GM18861 (cell line): ENCODE results near the gene HECTD1.
"Not testable (repeated sequence)": the region's sequence is repeated elsewhere in the genome, so short reads cannot be mapped to it uniquely, and the experiment has no call there.

Experiments
- ATAC-seq: cut with Tn5 transposase; IDR thresholded peaks from one replicate; pipeline ENCODE4 v1.9.1; 2021; ENCODE audit not compliant: unreplicated experiment

Gene HECTD1

DNA sequence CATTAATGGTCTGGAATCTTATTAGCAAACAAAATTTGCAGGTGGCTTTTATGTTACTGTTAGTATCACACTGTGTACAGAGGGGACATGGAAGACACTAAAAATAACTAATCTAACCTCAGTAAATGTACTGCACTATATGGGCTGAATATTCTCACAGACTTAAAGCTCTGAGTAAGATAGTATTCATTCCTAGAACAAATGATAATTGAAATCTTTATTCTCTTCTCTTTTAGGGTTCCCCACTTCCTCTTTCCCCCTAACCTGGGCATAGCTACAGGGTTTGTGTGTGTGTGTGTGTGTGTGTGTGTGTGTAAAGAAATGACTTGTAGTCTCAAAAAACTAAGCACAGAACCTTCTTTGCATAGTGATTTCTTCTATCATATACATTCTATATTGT lies 21.4 kb upstream of the HECTD1 start:
- peak; percentile 85 for ATAC-seq

DNA sequence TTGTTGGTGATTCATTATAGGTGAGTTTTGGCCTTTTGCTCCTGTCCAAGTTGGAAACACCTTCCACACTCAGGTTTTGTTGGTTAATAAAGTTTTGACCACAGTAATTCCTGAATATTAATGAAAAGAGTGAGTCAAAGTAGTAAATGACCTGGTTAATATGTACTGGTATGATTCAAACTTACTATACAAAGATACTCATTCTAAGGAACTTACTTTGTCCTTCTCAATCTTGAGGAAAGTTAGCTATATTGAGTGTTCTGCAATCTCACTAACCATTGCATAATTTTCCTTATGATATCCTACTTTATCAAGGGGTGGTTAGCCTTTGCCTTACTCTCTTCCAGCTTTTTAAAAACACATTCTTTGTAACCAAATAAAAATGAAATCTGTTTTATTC lies 20.9 kb upstream of the HECTD1 start:
- no peak for ATAC-seq

DNA sequence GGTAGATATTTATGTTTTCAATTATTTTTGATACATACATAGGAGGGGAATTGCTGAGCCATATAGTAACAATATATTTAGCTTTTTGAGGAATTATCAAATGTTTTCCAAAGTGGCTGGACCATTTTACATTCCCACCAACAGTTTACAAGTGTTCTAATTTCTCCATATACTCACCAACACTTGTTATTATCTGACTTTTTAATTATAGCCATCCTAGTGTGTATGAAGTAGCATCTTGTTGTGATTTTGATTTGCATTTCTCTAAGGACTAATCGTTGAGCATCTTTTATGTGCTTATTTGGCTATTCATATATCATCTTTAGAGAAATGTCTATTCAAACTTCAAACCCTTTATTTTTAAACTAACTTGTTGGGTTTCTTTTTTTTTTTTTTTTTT lies 17.2 kb upstream of the HECTD1 start:
- no peak for ATAC-seq

DNA sequence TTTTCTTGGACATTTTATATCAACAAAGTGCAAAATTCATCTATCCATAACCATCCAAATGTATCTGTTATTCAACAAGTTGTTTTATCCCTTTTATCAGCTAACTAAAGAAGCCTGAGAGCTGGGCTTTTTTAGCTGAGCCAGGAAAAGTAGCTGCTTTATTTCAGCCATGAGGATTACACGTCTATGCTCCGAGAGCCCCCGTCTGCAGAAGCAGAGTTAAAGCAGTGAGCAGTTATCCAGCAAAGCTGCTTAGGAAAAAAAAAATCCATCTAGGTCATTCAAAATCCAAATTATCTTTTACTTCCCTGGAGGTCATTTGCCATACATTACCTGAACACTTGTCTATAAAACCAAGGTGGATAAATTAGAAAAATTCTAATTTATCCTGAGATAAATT lies 15.7 kb upstream of the HECTD1 start:
- no peak for ATAC-seq

DNA sequence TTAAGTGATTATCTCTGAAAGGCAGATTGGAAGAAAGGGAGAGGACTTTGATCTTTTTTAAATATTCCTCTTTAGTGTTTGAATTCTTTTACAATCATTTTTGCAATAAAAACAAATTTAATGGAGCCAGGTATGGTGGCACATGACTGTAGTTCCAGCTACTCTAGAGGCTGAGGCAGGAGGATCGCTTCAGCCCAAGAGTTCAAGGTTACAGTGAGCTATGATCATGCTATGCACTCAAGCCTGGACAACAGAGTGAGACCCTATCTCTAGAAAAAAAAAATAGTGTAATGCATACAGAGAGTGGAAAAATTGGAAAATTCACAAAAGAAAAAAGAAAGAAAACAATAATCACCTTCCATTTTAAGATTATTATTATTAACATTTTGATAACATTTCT lies 15.2 kb upstream of the HECTD1 start:
- ATAC-seq: no peak

DNA sequence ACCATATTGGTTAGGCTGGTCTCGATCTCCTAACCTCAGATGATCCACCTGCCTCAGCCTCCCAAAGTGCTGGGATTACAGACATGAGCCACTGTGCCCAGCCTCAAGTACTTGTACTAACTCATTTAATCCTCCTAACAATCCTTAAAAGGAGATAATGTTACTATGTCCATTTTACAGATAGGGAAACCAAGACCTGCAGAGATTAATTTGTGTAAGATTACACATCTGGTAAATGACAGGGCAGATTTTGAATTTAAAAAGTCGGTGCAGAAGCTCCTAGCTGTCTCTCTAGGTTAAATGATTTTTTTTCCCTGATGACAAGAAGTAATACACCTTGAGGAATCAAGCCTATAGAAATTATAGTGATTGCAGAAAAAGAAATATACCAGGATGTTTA lies 13.7 kb upstream of the HECTD1 start:
- ATAC-seq: no peak

DNA sequence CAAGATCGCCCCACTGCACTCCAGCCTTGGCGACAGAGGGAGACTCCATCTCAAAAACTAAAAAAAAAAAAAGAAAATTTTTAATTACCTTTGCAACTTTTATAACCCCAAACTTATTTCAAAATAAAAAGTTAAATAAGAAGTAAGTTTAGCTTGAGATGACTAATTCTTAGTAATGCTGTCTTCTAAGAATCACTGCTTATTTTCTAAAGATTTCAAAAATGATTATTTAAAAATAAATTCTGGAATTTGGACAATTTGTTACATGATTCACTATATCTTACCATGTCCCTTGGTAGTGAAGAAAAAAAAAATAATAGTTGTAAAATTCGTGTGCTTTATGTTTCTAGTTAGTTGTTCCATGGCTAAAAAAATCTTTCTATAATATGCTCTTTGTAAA lies 11.6 kb upstream of the HECTD1 start:
- no peak for ATAC-seq

DNA sequence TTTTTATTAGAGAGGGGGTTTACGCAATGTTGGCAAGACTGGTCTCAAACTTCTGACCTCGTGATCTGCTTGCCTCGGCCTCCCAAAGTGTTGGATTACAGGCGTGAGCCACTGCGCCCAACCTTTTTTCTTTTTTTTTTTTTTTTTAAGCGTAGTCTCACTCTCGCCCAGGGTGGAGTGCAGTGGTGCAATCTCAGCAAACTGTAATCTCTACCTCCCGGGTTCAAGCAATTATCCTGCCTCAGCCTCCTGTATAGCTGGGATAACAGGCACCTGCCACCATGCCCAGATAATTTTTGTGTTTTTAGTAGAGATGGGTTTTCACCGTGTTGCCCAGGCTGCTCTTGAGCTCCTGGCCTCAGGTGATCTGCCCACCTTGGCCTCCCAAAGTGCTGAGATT lies 8.8 kb upstream of the HECTD1 start:
- no peak for ATAC-seq

DNA sequence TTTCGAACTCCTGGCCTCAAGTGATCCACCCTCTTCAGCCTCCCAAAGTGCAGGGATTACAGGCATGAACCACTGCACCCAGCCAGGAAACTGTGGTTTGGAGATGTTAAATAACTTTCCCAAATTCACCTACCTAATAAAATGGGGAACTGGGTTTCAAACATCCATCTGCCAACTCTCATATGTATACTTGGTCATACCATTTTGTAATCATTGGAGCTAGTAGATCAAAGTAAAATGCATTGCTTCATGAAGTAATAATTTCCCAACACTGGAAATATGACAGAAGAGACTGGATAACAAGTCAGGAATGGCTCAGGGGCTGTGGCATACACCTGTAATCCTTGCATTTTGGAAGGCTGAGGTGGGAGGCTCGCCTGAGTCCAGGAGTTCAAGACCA lies 5.3 kb upstream of the HECTD1 start:
- no peak for ATAC-seq

DNA sequence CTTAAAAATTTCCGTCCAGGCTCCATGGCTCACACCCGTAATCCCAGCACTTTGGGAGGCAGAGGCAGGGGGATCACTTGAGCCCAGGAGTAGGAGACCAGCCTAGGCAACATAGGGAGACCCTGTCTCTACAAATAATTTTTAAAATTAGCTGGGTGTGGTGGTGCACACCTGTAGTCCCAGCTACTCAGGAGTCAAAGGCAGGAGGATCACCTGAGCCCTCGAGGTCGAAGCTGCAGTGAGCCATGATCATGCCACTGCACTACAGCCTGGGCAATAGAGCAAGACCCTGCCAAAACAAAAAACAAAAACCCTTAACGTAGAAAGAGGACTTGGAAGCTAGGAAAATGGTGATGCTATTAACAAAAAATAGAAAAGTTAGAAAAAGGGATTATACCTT lies 2.0 kb upstream of the HECTD1 start:
- no peak for ATAC-seq

DNA sequence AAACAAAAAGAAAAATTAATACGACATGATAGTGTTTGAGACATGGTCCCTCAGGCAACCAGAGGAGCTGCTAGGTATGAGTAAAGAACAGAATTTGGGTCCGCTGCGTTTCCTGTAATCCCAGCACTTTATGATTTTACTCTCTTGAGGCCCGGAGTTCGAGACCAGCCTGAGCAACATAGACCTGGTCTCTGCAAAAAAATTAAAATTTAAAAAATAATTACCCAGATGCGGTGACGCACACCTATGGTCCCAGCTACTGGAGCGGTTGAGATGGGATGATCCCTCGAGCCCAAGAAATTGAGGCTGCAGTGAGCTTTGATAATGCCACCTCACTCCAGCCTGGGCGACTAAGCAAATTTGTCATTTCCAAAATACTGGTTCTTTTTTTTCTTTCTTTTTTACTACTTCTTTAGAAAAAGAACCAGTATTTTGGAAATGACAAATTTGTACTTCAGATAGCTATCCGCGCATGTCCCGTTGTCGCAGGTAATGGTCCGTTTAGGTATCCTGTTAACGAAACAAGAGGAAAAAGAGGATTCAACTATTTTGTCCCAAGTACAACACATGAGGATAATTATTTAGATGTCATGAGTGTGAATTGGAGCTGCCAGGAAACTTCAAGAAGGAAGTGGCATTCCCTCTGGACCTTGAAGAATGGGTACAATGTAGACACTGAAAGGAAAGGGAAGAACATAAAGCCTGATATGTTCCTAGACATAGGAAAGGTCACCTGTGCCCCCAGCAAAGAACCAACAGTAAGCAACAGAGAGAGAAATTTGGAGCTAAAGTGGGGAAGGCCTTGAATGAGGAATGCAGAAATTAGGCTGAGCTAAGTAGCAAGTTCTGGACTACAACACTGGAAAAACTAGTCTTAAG lies 1.2 kb upstream of the HECTD1 start:
- no peak for ATAC-seq

DNA sequence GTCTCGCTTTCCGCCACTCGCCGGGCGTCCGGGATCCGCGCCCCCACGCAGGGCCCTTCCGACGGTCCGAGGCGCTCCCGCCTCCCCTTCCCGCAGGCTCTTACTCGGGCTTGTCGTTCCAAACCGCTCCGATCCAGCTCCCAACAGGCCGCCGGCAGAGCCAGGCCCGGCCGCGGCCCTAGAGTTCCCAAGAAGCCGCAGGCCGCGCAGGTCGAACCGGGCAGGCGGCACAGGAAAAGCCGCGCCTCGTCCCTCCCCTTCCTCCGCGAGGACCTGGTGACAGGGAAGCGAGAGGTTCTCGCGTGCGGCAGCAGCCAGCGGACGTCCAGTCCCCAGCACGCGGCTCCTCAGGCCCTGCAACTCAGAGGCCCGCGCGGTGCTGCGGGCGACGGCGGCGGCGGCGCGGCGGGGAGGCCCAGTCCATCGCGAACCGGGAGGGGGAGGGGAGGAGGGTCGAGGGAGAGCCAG lies 272 bp downstream of the HECTD1 start:
- peak; percentile 25 for ATAC-seq

DNA sequence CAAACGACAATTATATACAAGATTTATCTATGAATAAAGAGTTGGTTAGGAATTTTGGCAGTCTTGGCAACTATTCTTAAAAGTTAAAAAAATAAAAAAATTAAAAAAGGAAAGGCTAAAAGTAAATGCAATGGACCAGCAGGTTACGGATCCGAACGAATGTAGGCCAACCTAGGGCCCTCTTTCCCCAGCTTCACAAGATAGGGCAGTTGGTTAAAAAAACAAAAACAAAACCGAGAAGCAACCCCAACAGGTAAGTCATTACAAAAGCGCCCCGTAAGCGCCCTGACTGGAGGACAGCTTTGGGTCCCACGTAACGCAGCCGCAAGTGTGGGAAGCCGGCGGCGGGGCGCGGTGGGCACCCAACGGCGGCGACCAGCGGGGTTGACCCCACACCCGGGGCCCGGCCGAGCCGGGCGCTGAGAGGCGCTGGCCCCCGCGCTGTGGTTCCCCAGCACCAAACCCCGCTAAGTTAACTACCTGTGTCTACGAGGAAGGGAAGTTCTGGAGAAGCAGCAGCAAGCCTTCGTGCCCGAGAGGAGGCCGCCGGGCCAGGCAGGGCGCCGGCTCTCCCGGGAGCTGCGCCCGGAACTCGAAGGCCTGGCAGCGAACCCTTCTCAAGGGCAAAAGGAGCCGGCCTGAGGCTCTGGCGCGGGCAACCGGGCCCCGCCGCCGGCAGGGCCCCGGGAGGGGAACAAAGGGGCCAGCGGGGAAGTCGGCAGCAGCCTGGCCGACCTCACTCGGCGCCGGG lies 882 bp downstream of the HECTD1 start:
- ATAC-seq: peak; percentile 8

DNA sequence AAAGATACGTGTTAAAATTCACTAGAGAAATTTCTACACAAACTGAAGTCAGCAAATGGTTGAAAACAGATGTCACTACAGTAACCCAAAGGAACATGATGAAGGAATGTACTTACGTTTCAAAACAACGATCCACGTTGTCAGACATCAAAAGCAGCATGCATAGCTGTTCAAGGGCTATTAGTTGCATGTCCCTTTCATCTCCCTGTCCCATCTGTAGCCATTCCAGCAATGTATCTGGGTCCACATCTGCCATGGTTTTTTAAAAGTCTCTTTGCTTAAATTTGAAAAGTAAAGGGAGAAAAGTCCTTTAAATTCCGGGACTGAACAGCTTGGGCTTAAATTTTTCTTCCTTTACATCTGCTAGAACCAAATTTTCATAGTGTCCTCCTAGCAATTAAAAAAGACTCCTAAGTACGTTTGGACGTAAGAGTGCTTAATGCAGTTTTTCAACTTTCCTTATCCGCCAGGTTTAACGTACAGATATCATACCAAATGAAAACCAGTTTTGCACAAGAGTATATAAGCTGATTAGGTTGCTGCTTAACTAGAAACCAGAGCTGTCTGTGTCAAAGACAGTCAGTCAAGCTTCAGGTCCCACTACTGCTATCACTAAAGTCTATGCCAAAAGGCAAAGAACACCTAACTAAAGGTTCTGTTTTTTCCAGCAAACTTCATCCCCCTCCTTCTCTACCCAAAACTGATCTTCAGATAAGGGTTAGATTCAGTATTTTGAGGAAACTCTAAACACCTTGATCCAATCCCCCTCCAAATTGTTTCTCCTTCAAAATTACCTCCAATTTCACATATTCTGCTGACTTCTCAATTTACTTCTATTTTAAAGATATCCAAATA lies 1.7 kb downstream of the HECTD1 start:
- ATAC-seq: no peak

DNA sequence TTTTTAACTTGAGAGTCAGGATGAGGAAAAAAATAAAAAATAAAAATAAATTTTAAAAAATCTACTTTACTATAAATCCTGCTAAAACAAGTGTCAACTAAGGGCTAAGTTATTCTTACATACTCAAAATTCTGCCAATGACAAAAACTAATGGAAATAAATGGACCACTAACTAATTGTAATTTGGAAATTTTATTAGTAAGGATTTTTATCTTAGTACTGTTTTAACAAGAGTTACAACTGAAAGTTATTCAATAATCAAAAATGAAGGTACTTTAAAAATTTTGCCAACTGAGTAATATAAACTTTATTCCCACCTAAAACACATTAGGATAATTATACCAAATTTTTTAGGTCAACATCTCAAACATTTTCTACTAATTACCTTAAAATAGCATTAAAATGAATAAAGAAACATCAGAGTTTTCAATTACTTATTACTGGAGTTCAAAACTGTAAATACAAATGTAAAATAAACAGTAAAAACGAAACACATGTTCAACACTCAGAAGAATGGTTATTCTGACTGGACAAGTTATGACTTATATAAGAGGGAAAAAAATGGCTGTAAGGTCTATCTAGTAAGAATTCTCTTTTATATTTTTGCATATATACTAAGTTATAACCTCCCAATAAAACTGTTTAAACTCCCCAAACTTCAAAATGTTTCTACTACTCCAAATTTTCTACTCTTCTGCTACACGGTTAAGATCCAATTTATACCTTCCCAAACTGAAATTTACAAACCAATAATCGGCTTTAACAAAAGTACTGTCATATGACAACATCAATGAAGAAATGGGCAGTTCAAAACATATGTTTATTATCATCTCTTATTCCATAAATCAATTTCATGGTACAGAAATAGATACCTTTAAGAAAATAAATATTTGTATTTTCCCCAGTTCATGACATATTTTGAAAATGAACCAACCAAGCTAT lies 2.7 kb downstream of the HECTD1 start:
- ATAC-seq: no peak

DNA sequence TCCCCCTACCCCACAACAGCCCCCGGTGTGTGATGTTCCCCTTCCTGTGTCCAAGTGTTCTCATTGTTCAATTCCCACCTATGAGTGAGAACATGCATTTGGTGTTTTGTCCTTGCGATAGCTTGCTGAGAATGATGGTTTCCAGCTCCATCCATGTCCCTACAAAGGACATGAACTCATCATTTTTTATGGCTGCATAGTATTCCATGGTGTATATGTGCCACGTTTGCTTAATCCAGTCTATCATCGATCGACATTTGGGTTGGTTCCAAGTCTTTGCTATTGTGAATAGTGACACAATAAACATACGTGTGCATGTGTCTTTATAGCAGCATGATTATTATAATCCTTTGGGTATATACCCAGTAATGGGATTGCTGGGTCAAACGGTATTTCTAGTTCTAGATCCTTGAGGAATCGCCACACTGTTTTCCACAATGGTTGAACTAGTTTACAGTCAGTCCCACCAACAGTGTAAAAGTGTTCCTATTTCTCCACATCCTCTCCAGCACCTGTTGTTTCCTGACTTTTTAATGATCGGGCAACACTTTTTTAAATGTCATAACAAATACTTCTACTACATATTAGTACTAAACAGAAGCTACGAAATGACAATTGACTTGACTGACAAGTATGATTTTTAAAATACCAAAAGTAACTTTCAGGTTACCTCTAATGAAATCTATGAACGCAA lies 3.5 kb downstream of the HECTD1 start:
- not testable (repeated sequence) for ATAC-seq

DNA sequence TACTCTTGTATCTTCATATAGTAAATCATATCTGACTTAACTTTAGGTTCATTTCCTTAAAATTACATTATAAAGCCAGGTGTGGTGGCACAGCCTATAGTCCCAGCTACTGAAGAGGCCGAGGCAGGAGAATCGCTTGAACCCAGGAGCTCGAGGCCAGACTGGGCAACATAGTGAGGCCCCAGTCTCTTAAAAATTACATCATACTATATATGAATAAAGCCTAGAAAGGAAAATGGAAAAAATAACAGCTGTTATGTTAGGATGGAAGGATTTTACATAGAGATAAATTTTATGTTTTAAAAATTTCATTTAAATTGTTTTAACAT lies 4.2 kb downstream of the HECTD1 start:
- no peak for ATAC-seq

DNA sequence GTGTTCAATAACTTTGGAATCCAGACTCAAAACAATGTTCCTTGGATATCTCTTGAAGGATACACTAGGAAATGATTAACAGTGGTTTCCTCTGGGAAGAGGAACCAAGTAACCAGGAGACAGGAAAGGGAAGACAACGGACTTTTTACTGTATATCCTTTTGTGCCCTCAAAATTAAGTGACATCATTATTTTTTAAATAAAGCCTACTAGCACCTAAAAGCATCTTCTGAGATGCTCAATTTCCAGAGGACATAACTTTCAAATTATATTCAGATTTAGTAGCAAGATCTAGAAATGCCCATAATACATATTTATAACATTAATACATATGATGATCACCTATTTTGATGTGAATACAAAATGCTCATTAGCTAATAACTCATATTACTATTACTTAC lies 6.5 kb downstream of the HECTD1 start:
- no peak for ATAC-seq

DNA sequence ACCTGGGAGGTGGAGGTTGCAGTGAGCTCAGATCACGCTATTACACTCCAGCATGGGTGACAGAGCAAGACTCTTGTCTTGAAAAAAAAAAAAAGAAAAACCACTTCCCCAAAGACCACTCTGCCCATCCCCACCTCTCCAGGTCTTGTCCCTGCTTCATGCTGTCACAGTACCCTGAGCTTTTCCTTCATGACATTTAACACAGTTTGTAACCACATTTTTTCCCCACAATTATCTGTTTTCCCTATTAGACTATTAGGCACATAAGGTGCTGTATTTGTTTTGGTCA lies 6.9 kb downstream of the HECTD1 start:
- ATAC-seq: no peak

DNA sequence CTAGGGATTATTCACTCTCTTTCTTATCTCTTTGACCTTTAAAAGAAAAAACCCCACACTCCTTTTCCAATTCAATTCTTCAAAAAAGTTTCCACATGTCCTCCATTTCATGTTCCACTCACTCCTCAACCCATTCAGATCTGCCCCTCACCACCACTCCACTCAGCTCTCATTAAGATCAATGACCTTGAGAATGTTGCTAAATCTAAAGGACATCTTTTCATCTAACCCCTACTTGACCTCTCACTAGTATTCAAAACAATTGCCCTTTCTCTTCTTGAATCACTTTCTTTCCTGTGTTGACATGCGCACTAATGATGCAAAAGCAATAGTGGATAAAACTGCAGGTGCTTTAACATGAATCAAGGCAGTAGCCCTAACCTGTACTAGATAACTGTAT lies 9.9 kb downstream of the HECTD1 start:
- no peak for ATAC-seq
